Measurements from ENCODE around the gene FAM151A.

The FAM151A gene

GRCh38 chr1:54623216-54624007, at the start of gene FAM151A:
Gene FAM151A (minus strand): TSS chr1:54623525. CDS start chr1:54623395, 130 bp downstream.
- TF ChIP-seq ZFX (IDR thresholded peaks at IDR 0.05), result no peak
- TF ChIP-seq CTCF (conservative IDR thresholded peaks at IDR 0.05), result no peak
- H3K27ac ChIP-seq, result no peak within 1 kb of the TSS

GRCh38 chr1:54671985-54672608, 48.8 kb upstream of the FAM151A start:
- TF ChIP-seq ZFX (IDR thresholded peaks at IDR 0.05) (no peak), CTCF (conservative IDR thresholded peaks at IDR 0.05) (peak; percentile 94)

GRCh38 chr1:54668567-54668966, 45.2 kb upstream of the FAM151A start:
- TF ChIP-seq CTCF (conservative IDR thresholded peaks at IDR 0.05) (no peak), ZFX (IDR thresholded peaks at IDR 0.05) (no peak)
- H3K27ac ChIP-seq, result no peak overlapping the region

More at GRCh38 chr1:54671985-54672608, 48.8 kb upstream of the FAM151A start:
- no peak overlapping the region for H3K27ac ChIP-seq

- no peak overlapping the region for H3K27ac ChIP-seq
- no peak for TF ChIP-seq ZFX (IDR thresholded peaks at IDR 0.05)
- TF ChIP-seq CTCF (conservative IDR thresholded peaks at IDR 0.05), result no peak
Observed at GRCh38 chr1:54667797-54668196, 44.5 kb upstream of the FAM151A start.

GRCh38 chr1:54666333-54666732, 43.0 kb upstream of the FAM151A start:
- no peak overlapping the region for H3K27ac ChIP-seq
- no peak for TF ChIP-seq ZFX (IDR thresholded peaks at IDR 0.05)
- TF ChIP-seq CTCF (conservative IDR thresholded peaks at IDR 0.05), result no peak

- no peak overlapping the region for H3K27ac ChIP-seq
- TF ChIP-seq CTCF (conservative IDR thresholded peaks at IDR 0.05) (no peak), ZFX (IDR thresholded peaks at IDR 0.05) (no peak)
Observed at GRCh38 chr1:54665852-54666251, 42.5 kb upstream of the FAM151A start.

- no peak for TF ChIP-seq CTCF (conservative IDR thresholded peaks at IDR 0.05)
- no peak for TF ChIP-seq ZFX (IDR thresholded peaks at IDR 0.05)
- H3K27ac ChIP-seq, result no peak overlapping the region
Observed at GRCh38 chr1:54664364-54664763, 41.0 kb upstream of the FAM151A start.

Data from C4-2B (cell line).